C4-2B (cell line): ENCODE measurements around the gene FBXO5.

Experiments used
- ZFX ChIP-seq: fragments of 450-650 bp; IDR thresholded peaks from 2 replicates; pipeline ENCODE4 v1.6.1; 2017
- TF ChIP-seq, protein P1 (sequence below): fragments of 450-650 bp; conservative IDR thresholded peaks from 2 replicates; pipeline ENCODE4 v1.5.1; 2017; ENCODE audit warnings: mild to moderate bottlenecking

DNA sequence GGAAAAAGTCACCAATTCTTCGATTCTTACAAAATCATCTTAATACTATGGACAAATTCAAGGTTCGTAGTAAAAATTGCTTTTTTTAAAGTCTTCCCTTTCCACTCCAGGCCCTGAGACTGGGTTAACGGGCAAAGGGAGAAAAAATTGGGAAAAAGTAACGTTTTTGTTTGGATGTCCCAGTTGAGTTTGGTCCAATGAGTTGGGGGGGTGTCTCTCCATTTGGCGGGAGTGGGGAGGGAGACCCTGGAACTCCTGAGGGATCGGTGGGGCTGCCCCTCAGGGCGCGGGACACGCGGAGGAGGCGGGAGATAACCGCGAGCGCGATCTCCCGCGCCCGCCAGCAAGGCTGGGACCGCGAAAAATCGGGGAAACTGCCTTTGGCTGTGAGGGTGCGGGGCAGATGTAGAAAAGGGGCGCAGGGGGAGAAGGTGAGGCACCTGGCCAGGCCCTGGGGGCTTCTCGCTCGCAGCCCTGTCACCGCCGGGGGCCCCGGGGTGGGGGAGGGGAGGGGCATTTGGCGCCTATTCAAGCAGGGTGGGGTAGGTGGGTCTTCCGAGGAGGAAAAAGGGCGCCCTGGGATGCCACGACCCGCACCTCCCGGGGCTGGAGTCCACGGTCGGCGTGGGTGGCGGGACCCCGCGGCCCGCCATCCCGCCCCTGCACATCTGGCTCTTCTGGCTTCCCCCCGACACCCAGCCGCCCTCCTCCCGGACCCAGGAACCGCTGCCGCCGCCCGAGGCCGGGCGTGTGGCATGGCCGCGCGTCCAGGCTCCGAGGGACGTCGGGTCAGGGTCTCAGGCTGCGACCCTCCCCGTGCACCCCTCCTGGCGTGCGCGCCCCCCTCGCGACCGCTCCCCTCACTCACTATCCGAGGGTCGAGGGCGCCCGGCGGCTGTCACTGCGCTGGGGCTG is 595 bp downstream of the FBXO5 start:
- TF ChIP-seq, protein P1, sequence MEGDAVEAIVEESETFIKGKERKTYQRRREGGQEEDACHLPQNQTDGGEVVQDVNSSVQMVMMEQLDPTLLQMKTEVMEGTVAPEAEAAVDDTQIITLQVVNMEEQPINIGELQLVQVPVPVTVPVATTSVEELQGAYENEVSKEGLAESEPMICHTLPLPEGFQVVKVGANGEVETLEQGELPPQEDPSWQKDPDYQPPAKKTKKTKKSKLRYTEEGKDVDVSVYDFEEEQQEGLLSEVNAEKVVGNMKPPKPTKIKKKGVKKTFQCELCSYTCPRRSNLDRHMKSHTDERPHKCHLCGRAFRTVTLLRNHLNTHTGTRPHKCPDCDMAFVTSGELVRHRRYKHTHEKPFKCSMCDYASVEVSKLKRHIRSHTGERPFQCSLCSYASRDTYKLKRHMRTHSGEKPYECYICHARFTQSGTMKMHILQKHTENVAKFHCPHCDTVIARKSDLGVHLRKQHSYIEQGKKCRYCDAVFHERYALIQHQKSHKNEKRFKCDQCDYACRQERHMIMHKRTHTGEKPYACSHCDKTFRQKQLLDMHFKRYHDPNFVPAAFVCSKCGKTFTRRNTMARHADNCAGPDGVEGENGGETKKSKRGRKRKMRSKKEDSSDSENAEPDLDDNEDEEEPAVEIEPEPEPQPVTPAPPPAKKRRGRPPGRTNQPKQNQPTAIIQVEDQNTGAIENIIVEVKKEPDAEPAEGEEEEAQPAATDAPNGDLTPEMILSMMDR = no peak
- TF ChIP-seq ZFX = no peak
